HepG2 (cell line): Measurements from ENCODE around the gene LRP10. TPM values are rescaled to one million over a fixed set of nuclear protein-coding genes. Genes with fewer than 3 reads are reported as not detected.

Source experiments
- ATAC-seq: fragments of 200-7000 bp; cut with Tn5 transposase; 3 replicates; pipeline ENCODE4 v1.9.1; 2020; ENCODE audit warnings: mild to moderate bottlenecking, moderate library complexity
- BruUV-seq: library from RNA; stranded (reverse); fragments of 400-500 nt; replicated peaks from 2 replicates; lab custom pipeline; 2021; lab: Mats Ljungman, UMichigan
- CTCF ChIA-PET: fragments of 300-600 bp; formaldehyde crosslinking; extraction: SDS; loops from one replicate; lab custom pipeline; 2021; ENCODE audit warnings: low total read pairs, inconsistent platforms, low intra/inter-chr PET ratio; lab: Yijun Ruan, JAX
- POLR2A ChIA-PET: fragments of 350-600 bp; sonication (Branson Sonifier 250); formaldehyde crosslinking; loops from one replicate; lab custom pipeline; 2020; ENCODE audit warnings: antibody characterized with exemption, inconsistent platforms; lab: Yijun Ruan, JAX
- DNase-seq: peaks from one replicate; pipeline ENCODE4 v3.0.0-alpha.2; 2015; ENCODE audit warnings: low spot score
- FAIRE-seq: peaks from 3 replicates; lab custom pipeline; 2011; peaks lifted over from hg19 to GRCh38; lab: Jason Lieb, UNC
- H2AFZ ChIP-seq: one replicate; pipeline ENCODE4 v1.6.1; 2011; ENCODE audit warnings: low read length, inconsistent platforms
- H3K27ac ChIP-seq: fragments of 300-600 bp; 3 replicates; pipeline ENCODE4 v1.8.0; 2011; ENCODE audit warnings: mixed run types, mild to moderate bottlenecking, mixed read lengths, low read length, inconsistent platforms; ENCODE audit not compliant: insufficient read depth; ENCODE audit errors: extremely low read length
- H3K27me3 ChIP-seq, 2 experiments: fragments of 200-600 bp in 1 of 2; 2 replicates in 1 of 2; 3 replicates in 1 of 2; pipeline versions ENCODE4 v1.6.0 to v1.8.0; 2011; ENCODE audit warnings: low read length in 2 of 2, mild to moderate bottlenecking in 2 of 2, moderate library complexity in 2 of 2, inconsistent platforms in 1 of 2; ENCODE audit not compliant: insufficient read depth in 2 of 2, control insufficient read depth in 1 of 2
- H3K36me3 ChIP-seq, 2 experiments: fragments of 200-600 bp in 1 of 2; replicated peaks in 1 of 2; 2 replicates in 1 of 2; 3 replicates in 1 of 2; pipeline versions ENCODE4 v1.5.1 to v1.8.0; 2011; ENCODE audit warnings: low read length in 2 of 2, inconsistent platforms in 1 of 2; ENCODE audit not compliant: insufficient read depth in 2 of 2, control insufficient read depth in 1 of 2
- H3K4me1 ChIP-seq: 2 replicates; pipeline ENCODE4 v1.5.1; 2012; ENCODE audit warnings: low read length, inconsistent platforms; ENCODE audit not compliant: insufficient read depth
- H3K4me2 ChIP-seq: 2 replicates; pipeline ENCODE4 v1.6.0; 2011; ENCODE audit warnings: low read depth, low read length, inconsistent platforms
- H3K4me3 ChIP-seq, 3 experiments: fragments of 200-600 bp in 1 of 3; sonication (generic), shearing (Covaris generic) in 1 of 3; replicated peaks in 1 of 3; 2 replicates each; pipeline ENCODE4 v1.5.1; 2011 to 2016; ENCODE audit warnings: low read length in 3 of 3, inconsistent platforms in 2 of 3, low read depth in 2 of 3, mild to moderate bottlenecking in 2 of 3, control low read depth in 1 of 3, mixed read lengths in 1 of 3; ENCODE audit not compliant: insufficient read depth in 1 of 3
- H3K79me2 ChIP-seq: one replicate; pipeline ENCODE4 v1.6.1; 2011; ENCODE audit warnings: low read length, inconsistent platforms; ENCODE audit not compliant: insufficient read depth
- H3K9ac ChIP-seq: 2 replicates; pipeline ENCODE4 v1.6.0; 2011; ENCODE audit warnings: mild to moderate bottlenecking, low read depth, low read length, inconsistent platforms; ENCODE audit not compliant: insufficient read depth
- H3K9me3 ChIP-seq: 2 replicates; pipeline ENCODE4 v1.5.1; 2012; ENCODE audit warnings: mild to moderate bottlenecking, low read length
- H4K20me1 ChIP-seq: 2 replicates; pipeline ENCODE4 v1.6.0; 2011; ENCODE audit warnings: inconsistent platforms, mild to moderate bottlenecking, low read length, moderate library complexity; ENCODE audit not compliant: insufficient read depth
- CCDC6 ChIP-seq: sonication (generic); formaldehyde crosslinking; IDR thresholded peaks from 2 replicates; pipeline ENCODE4 v1.8.1; 2022; ENCODE audit warnings: mild to moderate bottlenecking, missing genetic modification reagents, moderate library complexity
- CREM ChIP-seq, 2 experiments: sonication (generic) in 1 of 2; formaldehyde crosslinking in 1 of 2; IDR thresholded peaks; 2 replicates each; pipeline versions ENCODE4 v1.4.0 to v1.6.1; 2016 to 2020; ENCODE audit warnings: antibody characterized with exemption in 1 of 2, mild to moderate bottlenecking in 1 of 2, missing genetic modification reagents in 1 of 2
- EED ChIP-seq: sonication (generic); formaldehyde crosslinking; IDR thresholded peaks from 2 replicates; pipeline ENCODE4 v1.5.0; 2020; ENCODE audit warnings: mild to moderate bottlenecking, missing genetic modification reagents
- KDM5B ChIP-seq: sonication (generic); formaldehyde crosslinking; IDR thresholded peaks from 2 replicates; pipeline ENCODE4 v1.4.0; 2020; ENCODE audit warnings: missing genetic modification reagents, mild to moderate bottlenecking, borderline replicate concordance
- MATR3 ChIP-seq: sonication (generic); formaldehyde crosslinking; IDR thresholded peaks from 2 replicates; pipeline ENCODE4 v1.4.0; 2020; ENCODE audit warnings: missing genetic modification reagents
- MAZ ChIP-seq, 2 experiments: sonication (generic) in 1 of 2; formaldehyde crosslinking in 1 of 2; IDR thresholded peaks; 2 replicates each; pipeline versions ENCODE4 v1.5.0 to v1.6.1; 2012 to 2020; ENCODE audit warnings: low read depth in 2 of 2, mild to moderate bottlenecking in 2 of 2, borderline replicate concordance in 1 of 2, improper control_type of control experiment in 1 of 2, low read length in 1 of 2, missing genetic modification reagents in 1 of 2, moderate library complexity in 1 of 2
- MTA1 ChIP-seq: sonication (generic); formaldehyde crosslinking; IDR thresholded peaks from 2 replicates; pipeline ENCODE4 v1.4.0; 2020; ENCODE audit warnings: missing genetic modification reagents, mild to moderate bottlenecking, borderline replicate concordance
- PLSCR1 ChIP-seq: sonication (generic); formaldehyde crosslinking; IDR thresholded peaks from 2 replicates; pipeline ENCODE4 v1.5.0; 2020; ENCODE audit warnings: missing genetic modification reagents, mild to moderate bottlenecking, borderline replicate concordance
- PPARG ChIP-seq: conservative IDR thresholded peaks from 2 replicates; pipeline ENCODE4 v1.6.1; 2016; ENCODE audit warnings: missing biosample characterization, missing genetic modification reagents
- THAP9 ChIP-seq: sonication (generic); formaldehyde crosslinking; IDR thresholded peaks from 2 replicates; pipeline ENCODE4; 2020; ENCODE audit warnings: missing genetic modification reagents, mild to moderate bottlenecking, borderline replicate concordance
- ZBTB37 ChIP-seq: sonication (generic); formaldehyde crosslinking; IDR thresholded peaks from 2 replicates; pipeline ENCODE4 v1.4.0; 2020; ENCODE audit warnings: mild to moderate bottlenecking, missing genetic modification reagents
- ZNF530 ChIP-seq: sonication (generic); formaldehyde crosslinking; IDR thresholded peaks from 2 replicates; pipeline ENCODE4 v1.5.0; 2020; ENCODE audit warnings: low read depth, mild to moderate bottlenecking, missing genetic modification reagents
- ZNF580 ChIP-seq: IDR thresholded peaks from 2 replicates; pipeline ENCODE4 v1.6.1; 2016; ENCODE audit warnings: low read depth, borderline replicate concordance
- WGBS: methylation state at CpG from one replicate; pipeline ENCODE4 v1.1.6; 2017; ENCODE audit warnings: low lambda C conversion rate; 5-methylcytosine and 5-hydroxymethylcytosine counted together
- in situ Hi-C: cut with HindIII; loops from 2 replicates; pipeline ENCODE4 v1.10.0; 2017; ENCODE audit warnings: low pct_unique_long_range_greater_than_20kb; ENCODE audit not compliant: extremely low pct_ligation_motif_present
- intact Hi-C: fragments of 100-400 bp; cut with micrococcal nuclease; formaldehyde crosslinking; loops from one replicate; pipeline ENCODE4 v1.10.0; 2022; ENCODE audit not compliant: unreplicated experiment
- polyA plus RNA-seq, 8 experiments: library from polyadenylated mRNA; depleted of rRNA in 3 of 8; stranded (reverse) in 7 of 8; unstranded in 1 of 8; fragments of >200 nt; fragmentation: Illumina TruSeq in 4 of 8; extraction: Trizol in 4 of 8; gene quantifications; 2 replicates each; pipeline versions ENCODE4 v1.2.1 to v1.2.3, GENCODE V29; 2011 to 2016; ENCODE audit warnings: low read depth in 4 of 8, missing spikeins in 1 of 8, mixed read lengths in 1 of 8; ENCODE audit not compliant: insufficient read depth in 1 of 8
- total RNA-seq, 5 experiments: library from RNA; depleted of rRNA; stranded (reverse); fragments of >200 nt; fragmentation: Illumina TruSeq; extraction: Trizol; gene quantifications; 2 replicates each; pipeline ENCODE4 v1.2.3, GENCODE V29; 2016; ENCODE audit warnings: low read depth in 1 of 5

The LRP10 gene
- total and polyA plus RNA-seq, 2 of the 13 experiments (the other 11 are each of a cell fraction or from before 2014, with no cell fraction given), result 16.9 to 45.2 TPM

- POLR2A ChIA-PET, result interaction anchor here (1.0 to 5.3 kb wide), 5 partner anchors 12 to 122 kb away, joined by 3 to 53 read pairs (median 4); partner anchors contain the start of genes LRP10, OXA1L and PRMT5
- Histone ChIP-seq H3K9ac (no peak overlapping the region), H3K36me3 (no peaks in the 10 kb centered on the region), H3K9me3 (no peaks in the 10 kb centered on the region), H3K4me1 (peaks cover 15% of the 10 kb centered on the region), H3K79me2 (no peaks in the 10 kb centered on the region), H3K4me2 (no peak overlapping the region), H2AFZ (no peak overlapping the region), H4K20me1 (no peaks in the 10 kb centered on the region), H3K27me3 (peaks cover 12 to 62% of the 10 kb centered on the region in 2 experiments; a peak in 4 of 5 replicates), H3K27ac (no peak overlapping the region), H3K4me3 (no peak overlapping the region)
- no peak for DNase-seq
- peak; percentile 7 for ATAC-seq
- BruUV-seq, result no TSS peak
- in situ Hi-C loops, result no loop called here
- FAIRE-seq, result no peak
- 26% methylated on average over 11 of the region's 11 CpGs for WGBS
- CTCF ChIA-PET, result no interaction called here
- intact Hi-C loops, result no loop called here
- TF ChIP-seq ZBTB37 (CRISPR knock-in tag) (0 out of 2 replicates have a peak, but pooled peaks have one; percentile 27), MTA1 (CRISPR knock-in tag) (0 out of 2 replicates have a peak, but pooled peaks have one; percentile 36), THAP9 (CRISPR knock-in tag) (no peak), EED (CRISPR knock-in tag) (0 out of 2 replicates have a peak, but pooled peaks have one; percentile 60), MATR3 (0 out of 2 replicates have a peak, but pooled peaks have one; percentile 30), PLSCR1 (CRISPR knock-in tag) (no peak), KDM5B (CRISPR knock-in tag) (no peak), ZNF580 (CRISPR knock-in tag) (no peak), MAZ (IDR thresholded peaks at IDR 0.05; ENCODE audit: borderline replicate concordance, low read depth, low read length) (no peak), MAZ (CRISPR knock-in tag; IDR thresholded peaks at IDR 0.05; ENCODE audit: low read depth) (0 out of 2 replicates have a peak, but pooled peaks have one; percentile 41), CCDC6 (no peak), ZNF530 (CRISPR knock-in tag) (no peak), CREM (IDR thresholded peaks at IDR 0.05) (no peak), CREM (CRISPR knock-in tag; IDR thresholded peaks at IDR 0.05) (0 out of 2 replicates have a peak, but pooled peaks have one; percentile 26), PPARG (no peak)
These were observed 13.4 kb downstream of the LRP10 start for GRCh38 chr14:22884738-22885523.
